Measurements from ENCODE around the gene KIF6. TPM values are rescaled to one million over a fixed set of nuclear protein-coding genes. Genes with fewer than 3 reads are reported as not detected.

The KIF6 gene
- total RNA-seq, 2 experiments from 2014 or later: not detected

DNA sequence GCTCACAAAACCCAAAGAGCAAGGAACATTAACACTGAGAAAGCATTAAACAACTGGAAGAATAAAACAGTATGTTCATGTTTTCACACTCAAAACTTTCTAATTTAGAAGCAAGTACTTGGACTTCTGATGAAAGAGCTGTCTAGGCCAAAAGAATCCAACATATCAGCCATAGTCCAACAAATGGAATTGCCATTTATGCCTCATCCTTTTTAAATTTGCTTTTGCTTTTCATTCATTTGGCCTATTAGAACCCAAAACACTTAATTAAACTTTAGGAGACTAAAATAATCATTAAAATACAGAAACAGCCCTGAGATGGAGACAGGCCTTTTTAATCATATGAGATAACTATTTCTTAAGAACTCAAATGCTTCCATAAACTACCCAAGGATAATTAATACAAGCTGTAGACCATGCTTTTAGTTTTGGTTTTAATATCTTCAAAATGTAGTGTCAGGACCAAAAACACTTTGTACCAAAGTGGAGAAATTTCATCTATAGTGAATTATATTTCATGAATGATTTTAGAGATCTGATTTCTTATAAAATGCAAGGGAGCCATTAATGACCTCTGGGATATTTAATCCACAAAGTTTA, 166.5 kb downstream of the KIF6 start:
- Mint-ChIP-seq H3K36me3 (ENCODE audit: low read depth) (no peaks in the 10 kb centered on the region), H3K4me1 (ENCODE audit: low read depth) (no peaks in the 10 kb centered on the region), H3K27me3 (peaks cover 21% of the 10 kb centered on the region), H3K9me3 (no peaks in the 10 kb centered on the region), H3K4me3 (no peak overlapping the region), H3K27ac (no peak overlapping the region)
- H3K36me3 ChIP-seq (ENCODE audit: insufficient read depth, low read length): no peaks in the 10 kb centered on the region
- H3K4me3 ChIP-seq (ENCODE audit: low read length): no peak overlapping the region
- no peaks in the 10 kb centered on the region for H3K4me1 ChIP-seq (ENCODE audit: insufficient read depth, low read length)
- CTCF ChIA-PET: no interaction called here
- H3K27me3 ChIP-seq (ENCODE audit: control insufficient read depth in 1 of 2, insufficient read depth in 2 of 2, low read length in 2 of 2): no peaks in the 10 kb centered on the region
- no peak overlapping the region for H3K27ac ChIP-seq (ENCODE audit: low read depth in 1 of 2, low read length in 2 of 2)
- intact Hi-C loops (cut with DNase I, micrococcal nuclease): no loop called here
- ATAC-seq (ENCODE audit: poor library complexity) (no peak), DNase-seq (no peak)
- H3K9me3 ChIP-seq (ENCODE audit: control insufficient read depth in 1 of 2, insufficient read depth in 1 of 2, low read length in 2 of 2): no peaks in the 10 kb centered on the region
- POLR2A ChIA-PET: no interaction called here
- TF ChIP-seq, protein P1, sequence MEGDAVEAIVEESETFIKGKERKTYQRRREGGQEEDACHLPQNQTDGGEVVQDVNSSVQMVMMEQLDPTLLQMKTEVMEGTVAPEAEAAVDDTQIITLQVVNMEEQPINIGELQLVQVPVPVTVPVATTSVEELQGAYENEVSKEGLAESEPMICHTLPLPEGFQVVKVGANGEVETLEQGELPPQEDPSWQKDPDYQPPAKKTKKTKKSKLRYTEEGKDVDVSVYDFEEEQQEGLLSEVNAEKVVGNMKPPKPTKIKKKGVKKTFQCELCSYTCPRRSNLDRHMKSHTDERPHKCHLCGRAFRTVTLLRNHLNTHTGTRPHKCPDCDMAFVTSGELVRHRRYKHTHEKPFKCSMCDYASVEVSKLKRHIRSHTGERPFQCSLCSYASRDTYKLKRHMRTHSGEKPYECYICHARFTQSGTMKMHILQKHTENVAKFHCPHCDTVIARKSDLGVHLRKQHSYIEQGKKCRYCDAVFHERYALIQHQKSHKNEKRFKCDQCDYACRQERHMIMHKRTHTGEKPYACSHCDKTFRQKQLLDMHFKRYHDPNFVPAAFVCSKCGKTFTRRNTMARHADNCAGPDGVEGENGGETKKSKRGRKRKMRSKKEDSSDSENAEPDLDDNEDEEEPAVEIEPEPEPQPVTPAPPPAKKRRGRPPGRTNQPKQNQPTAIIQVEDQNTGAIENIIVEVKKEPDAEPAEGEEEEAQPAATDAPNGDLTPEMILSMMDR (IDR thresholded peaks at IDR 0.05): no peak

- H3K4me3 ChIP-seq (ENCODE audit: low read length): no peak overlapping the region
- H3K36me3 Mint-ChIP-seq (ENCODE audit: low read depth): no peaks in the 10 kb centered on the region
- no peaks in the 10 kb centered on the region for H3K4me1 ChIP-seq (ENCODE audit: insufficient read depth, low read length)
- CTCF ChIA-PET: no interaction called here
- no peaks in the 10 kb centered on the region for H3K36me3 ChIP-seq (ENCODE audit: insufficient read depth, low read length)
- ATAC-seq (ENCODE audit: poor library complexity) (no peak), DNase-seq (no peak)
- no peaks in the 10 kb centered on the region for H3K9me3 Mint-ChIP-seq
- TF ChIP-seq, protein P1 (IDR thresholded peaks at IDR 0.05): no peak
- H3K27me3 Mint-ChIP-seq: peaks cover 21% of the 10 kb centered on the region
- no peak overlapping the region for H3K27ac Mint-ChIP-seq
- POLR2A ChIA-PET: no interaction called here
- no peak overlapping the region for H3K27ac ChIP-seq (ENCODE audit: low read depth in 1 of 2, low read length in 2 of 2)
- intact Hi-C loops (cut with DNase I, micrococcal nuclease): no loop called here
- H3K4me3 Mint-ChIP-seq: no peak overlapping the region
- no peaks in the 10 kb centered on the region for H3K4me1 Mint-ChIP-seq (ENCODE audit: low read depth)
- H3K27me3 ChIP-seq (ENCODE audit: control insufficient read depth in 1 of 2, insufficient read depth in 2 of 2, low read length in 2 of 2): no peaks in the 10 kb centered on the region
- H3K9me3 ChIP-seq (ENCODE audit: control insufficient read depth in 1 of 2, insufficient read depth in 1 of 2, low read length in 2 of 2): no peaks in the 10 kb centered on the region
Measured at GRCh38 chr6:39558079-39558478, 167.1 kb downstream of the KIF6 start.

- Mint-ChIP-seq H3K36me3 (ENCODE audit: low read depth) (no peaks in the 10 kb centered on the region), H3K4me3 (no peak overlapping the region), H3K27me3 (peaks cover 17% of the 10 kb centered on the region), H3K4me1 (ENCODE audit: low read depth) (no peaks in the 10 kb centered on the region), H3K9me3 (no peaks in the 10 kb centered on the region), H3K27ac (no peak overlapping the region)
- intact Hi-C loops (cut with DNase I, micrococcal nuclease): no loop called here
- ChIA-PET CTCF (no interaction called here), POLR2A (no interaction called here)
- Histone ChIP-seq H3K9me3 (ENCODE audit: control insufficient read depth in 1 of 2, insufficient read depth in 1 of 2, low read length in 2 of 2) (no peaks in the 10 kb centered on the region), H3K27me3 (ENCODE audit: control insufficient read depth in 1 of 2, insufficient read depth in 2 of 2, low read length in 2 of 2) (peaks cover 0 to 5% of the 10 kb centered on the region in 2 experiments), H3K27ac (ENCODE audit: low read depth in 1 of 2, low read length in 2 of 2) (no peak overlapping the region), H3K36me3 (ENCODE audit: insufficient read depth, low read length) (no peaks in the 10 kb centered on the region), H3K4me3 (ENCODE audit: low read length) (no peak overlapping the region), H3K4me1 (ENCODE audit: insufficient read depth, low read length) (no peaks in the 10 kb centered on the region)
- DNase-seq: no peak
- ATAC-seq (ENCODE audit: poor library complexity): no peak
- TF ChIP-seq, protein P1 (IDR thresholded peaks at IDR 0.05): no peak
Measured at GRCh38 chr6:39555136-39555535, 170.1 kb downstream of the KIF6 start.
